ENCODE data around the gene KRT26.

- TF ChIP-seq, protein P1, sequence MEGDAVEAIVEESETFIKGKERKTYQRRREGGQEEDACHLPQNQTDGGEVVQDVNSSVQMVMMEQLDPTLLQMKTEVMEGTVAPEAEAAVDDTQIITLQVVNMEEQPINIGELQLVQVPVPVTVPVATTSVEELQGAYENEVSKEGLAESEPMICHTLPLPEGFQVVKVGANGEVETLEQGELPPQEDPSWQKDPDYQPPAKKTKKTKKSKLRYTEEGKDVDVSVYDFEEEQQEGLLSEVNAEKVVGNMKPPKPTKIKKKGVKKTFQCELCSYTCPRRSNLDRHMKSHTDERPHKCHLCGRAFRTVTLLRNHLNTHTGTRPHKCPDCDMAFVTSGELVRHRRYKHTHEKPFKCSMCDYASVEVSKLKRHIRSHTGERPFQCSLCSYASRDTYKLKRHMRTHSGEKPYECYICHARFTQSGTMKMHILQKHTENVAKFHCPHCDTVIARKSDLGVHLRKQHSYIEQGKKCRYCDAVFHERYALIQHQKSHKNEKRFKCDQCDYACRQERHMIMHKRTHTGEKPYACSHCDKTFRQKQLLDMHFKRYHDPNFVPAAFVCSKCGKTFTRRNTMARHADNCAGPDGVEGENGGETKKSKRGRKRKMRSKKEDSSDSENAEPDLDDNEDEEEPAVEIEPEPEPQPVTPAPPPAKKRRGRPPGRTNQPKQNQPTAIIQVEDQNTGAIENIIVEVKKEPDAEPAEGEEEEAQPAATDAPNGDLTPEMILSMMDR (IDR thresholded peaks at IDR 0.05): no peak
- TF ChIP-seq POLR2A (IDR thresholded peaks at IDR 0.05; ENCODE audit: low read length) (no peak), MAZ (IDR thresholded peaks at IDR 0.05; ENCODE audit: borderline replicate concordance, low read depth, low read length) (no peak), MYC (IDR thresholded peaks at IDR 0.05; ENCODE audit: borderline replicate concordance, low read length) (no peak), HOXA7 (CRISPR knock-in tag; IDR thresholded peaks at IDR 0.05) (no peak), HMGXB4 (CRISPR knock-in tag; IDR thresholded peaks at IDR 0.05; ENCODE audit: borderline replicate concordance) (no peak)
- TF ChIP-seq, protein P2, sequence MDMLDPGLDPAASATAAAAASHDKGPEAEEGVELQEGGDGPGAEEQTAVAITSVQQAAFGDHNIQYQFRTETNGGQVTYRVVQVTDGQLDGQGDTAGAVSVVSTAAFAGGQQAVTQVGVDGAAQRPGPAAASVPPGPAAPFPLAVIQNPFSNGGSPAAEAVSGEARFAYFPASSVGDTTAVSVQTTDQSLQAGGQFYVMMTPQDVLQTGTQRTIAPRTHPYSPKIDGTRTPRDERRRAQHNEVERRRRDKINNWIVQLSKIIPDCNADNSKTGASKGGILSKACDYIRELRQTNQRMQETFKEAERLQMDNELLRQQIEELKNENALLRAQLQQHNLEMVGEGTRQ (IDR thresholded peaks at IDR 0.05): no peak
Observed at GRCh38 chr17:40735016-40735415, 37.0 kb downstream of the KRT26 start.

Measured in A549 (cell line).